Endothelial cell of umbilical vein (primary cell): ENCODE data around the gene GINS3. TPM values are rescaled to one million over a fixed set of nuclear protein-coding genes. Genes with fewer than 3 reads are reported as not detected.

Experiments used
- BruUV-seq: library from RNA; stranded (reverse); fragments of 400-500 nt; replicated peaks from 2 replicates; lab custom pipeline; 2021; lab: Mats Ljungman, UMichigan
- CTCF ChIA-PET: fragments of 300-600, 350-600 bp; sonication (Branson Sonifier 250); formaldehyde crosslinking; loops from one replicate; lab custom pipeline; 2021; ENCODE audit warnings: antibody characterized with exemption, inconsistent platforms; lab: Charles Lee
- POLR2A ChIA-PET: fragments of 300-600, 350-600 bp; sonication (Branson Sonifier 250); formaldehyde crosslinking; loops from one replicate; lab custom pipeline; 2021; ENCODE audit warnings: antibody characterized with exemption, inconsistent platforms; lab: Charles Lee
- DNase-seq: peaks from one replicate; pipeline ENCODE4 v3.0.0-alpha.2; 2011; ENCODE audit warnings: low read depth, low spot score
- FAIRE-seq: peaks from 2 replicates; lab custom pipeline; 2011; peaks lifted over from hg19 to GRCh38; lab: Jason Lieb, UNC
- H2AFZ ChIP-seq: 2 replicates; pipeline ENCODE4 v1.6.0; 2012; ENCODE audit warnings: low read depth, low read length, control low read depth, inconsistent platforms
- H3K27ac ChIP-seq: 2 replicates; pipeline ENCODE4 v1.5.1; 2011; ENCODE audit warnings: low read depth, mild to moderate bottlenecking, control low read depth, low read length, moderate library complexity; ENCODE audit not compliant: insufficient read depth
- H3K27me3 ChIP-seq, 2 experiments: 2 replicates each; pipeline versions ENCODE4 v1.6.0 to v1.6.1; 2011; ENCODE audit warnings: low read length in 2 of 2, mixed read lengths in 1 of 2; ENCODE audit not compliant: control insufficient read depth in 2 of 2, insufficient read depth in 2 of 2
- H3K36me3 ChIP-seq, 2 experiments: 2 replicates in 1 of 2; 3 replicates in 1 of 2; pipeline ENCODE4 v1.5.1; 2011; ENCODE audit warnings: low read length in 2 of 2, mild to moderate bottlenecking in 1 of 2, moderate library complexity in 1 of 2; ENCODE audit not compliant: control insufficient read depth in 2 of 2, insufficient read depth in 2 of 2; ENCODE audit errors: extremely low read depth in 1 of 2
- H3K4me1 ChIP-seq: 3 replicates; pipeline ENCODE4 v1.5.1; 2011; ENCODE audit warnings: mild to moderate bottlenecking, low read length; ENCODE audit not compliant: control insufficient read depth, insufficient read depth; ENCODE audit errors: extremely low read depth
- H3K4me2 ChIP-seq: 2 replicates; pipeline ENCODE4 v1.6.1; 2011; ENCODE audit warnings: low read length, control low read depth, mixed read lengths; ENCODE audit not compliant: insufficient read depth
- H3K4me3 ChIP-seq, 3 experiments: fragments of 200-600 bp in 1 of 3; sonication (generic), shearing (Covaris generic) in 1 of 3; replicated peaks in 1 of 3; 2 replicates each; pipeline ENCODE4 v1.5.1; 2011 to 2016; ENCODE audit warnings: control low read depth in 3 of 3, low read length in 3 of 3, mild to moderate bottlenecking in 2 of 3, inconsistent platforms in 1 of 3, low read depth in 1 of 3, moderate library complexity in 1 of 3; ENCODE audit not compliant: insufficient read depth in 1 of 3
- H3K79me2 ChIP-seq: 2 replicates; pipeline ENCODE4 v1.6.0; 2012; ENCODE audit warnings: low read length, inconsistent platforms; ENCODE audit not compliant: control insufficient read depth, insufficient read depth
- H3K9ac ChIP-seq: replicated peaks from 2 replicates; pipeline ENCODE3; 2011; ENCODE audit warnings: low read length, control low read depth; ENCODE audit not compliant: insufficient read depth; ENCODE audit errors: extremely low read depth
- H3K9me1 ChIP-seq: replicated peaks from 3 replicates; pipeline ENCODE4 v1.6.0; 2011; ENCODE audit warnings: mild to moderate bottlenecking, low read length; ENCODE audit not compliant: control insufficient read depth, insufficient read depth; ENCODE audit errors: extremely low read depth
- H3K9me3 ChIP-seq: replicated peaks from 2 replicates; pipeline ENCODE4 v1.5.1; 2012; ENCODE audit warnings: low read length, inconsistent platforms; ENCODE audit not compliant: control insufficient read depth, insufficient read depth
- H4K20me1 ChIP-seq: replicated peaks from 2 replicates; pipeline ENCODE3; 2011; ENCODE audit warnings: mild to moderate bottlenecking, low read length; ENCODE audit not compliant: control insufficient read depth, insufficient read depth; ENCODE audit errors: extremely low read depth
- EZH2 ChIP-seq: IDR thresholded peaks from 2 replicates; pipeline ENCODE4 v1.6.1; 2012; ENCODE audit warnings: borderline replicate concordance, low read depth, mild to moderate bottlenecking, moderate library complexity, low read length, inconsistent platforms; ENCODE audit not compliant: severe bottlenecking
- FOS ChIP-seq: IDR thresholded peaks from 2 replicates; pipeline ENCODE4 v1.6.1; 2011; ENCODE audit warnings: mild to moderate bottlenecking, low read length, moderate library complexity, borderline replicate concordance; ENCODE audit not compliant: insufficient read depth
- GATA2 ChIP-seq: IDR thresholded peaks from 2 replicates; pipeline ENCODE4 v1.7.0; 2011; ENCODE audit warnings: low read depth, mild to moderate bottlenecking, moderate library complexity, mixed read lengths, low read length; ENCODE audit not compliant: insufficient read length, insufficient read depth
- JUN ChIP-seq: IDR thresholded peaks from 2 replicates; pipeline ENCODE4 v1.6.1; 2011; ENCODE audit warnings: borderline replicate concordance, low read depth; ENCODE audit not compliant: insufficient read length, insufficient read depth
- MYC ChIP-seq: IDR thresholded peaks from one replicate; pipeline ENCODE4 v1.6.1; 2011; ENCODE audit warnings: mild to moderate bottlenecking, low read depth, low read length
- POLR2A ChIP-seq: IDR thresholded peaks from 2 replicates; pipeline ENCODE4 v1.6.1; 2012; ENCODE audit warnings: low read depth, mild to moderate bottlenecking, control low read depth, low read length
- POLR2AphosphoS5 ChIP-seq: IDR thresholded peaks from 2 replicates; pipeline ENCODE4 v1.6.1; 2012; ENCODE audit warnings: low read depth, mild to moderate bottlenecking, control low read depth, low read length, moderate library complexity; ENCODE audit not compliant: insufficient read depth
- dilution Hi-C: fragments of 300-500 bp; cut with MboI; formaldehyde crosslinking; loops from one replicate; pipeline ENCODE4 v1.15.0; 2019; ENCODE audit warnings: low sequenced_read_pairs; ENCODE audit not compliant: extremely low pct_ligation_motif_present
- intact Hi-C: fragments of 100-400 bp; cut with micrococcal nuclease; formaldehyde crosslinking; loops from one replicate; pipeline ENCODE4 v1.10.0; 2022
- polyA plus RNA-seq, 4 experiments: library from polyadenylated mRNA; depleted of rRNA in 3 of 4; stranded (reverse) in 3 of 4; unstranded in 1 of 4; fragments of >200 nt; gene quantifications; 2 replicates each; pipeline versions ENCODE4 v1.2.1 to v1.2.3, GENCODE V29; 2011 to 2012; ENCODE audit warnings: missing spikeins in 1 of 4
- total RNA-seq: library from RNA; stranded (reverse); gene quantifications from 2 replicates; pipeline ENCODE4 v1.2.3, GENCODE V29; 2021
- TF ChIP-seq, protein P1 (sequence below), 2 donors: IDR thresholded peaks; 1 replicate in 1 of 2; 2 replicates in 1 of 2; pipeline ENCODE4 v1.5.1; 2011; ENCODE audit warnings: low read length in 2 of 2, mild to moderate bottlenecking in 2 of 2, moderate library complexity in 2 of 2, control low read depth in 1 of 2, inconsistent platforms in 1 of 2, low read depth in 1 of 2; ENCODE audit not compliant: insufficient read depth in 1 of 2; ENCODE audit errors: extremely low read depth in 1 of 2
- TF ChIP-seq, protein P2 (sequence below): IDR thresholded peaks from 2 replicates; pipeline ENCODE4 v1.6.1; 2011; ENCODE audit not compliant: insufficient read depth, insufficient read length

GINS3 gene
- total and polyA plus RNA-seq, 2 donors (not counting 3 experiments of a cell fraction or from before 2014, with no cell fraction given), result 17.2 to 24.1 TPM

DNA sequence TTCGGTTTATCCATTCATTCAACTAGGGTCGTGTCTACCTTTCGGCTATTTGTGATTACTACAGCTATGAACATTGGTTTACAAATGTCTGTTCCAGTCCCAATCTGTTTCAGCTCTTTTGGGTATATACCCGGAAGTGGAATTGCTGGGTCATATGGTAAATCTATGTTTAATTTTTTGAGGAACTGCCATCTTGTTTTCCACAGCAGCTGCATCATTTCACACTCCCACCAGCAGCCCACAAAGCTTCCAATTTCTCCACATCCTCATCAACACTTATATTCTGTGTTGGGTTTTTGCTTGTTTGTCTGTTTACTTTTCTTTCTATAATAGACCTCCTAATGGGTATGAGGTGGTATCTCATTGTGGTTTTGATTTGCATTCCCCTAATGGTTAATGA is 48.7 kb upstream of the GINS3 start:
- CTCF ChIA-PET, result interaction anchor here (20.8 kb wide), 1 partner anchor 143 kb away, joined by 550 read pairs; no protein-coding TSS in a partner anchor
- no peaks in the 10 kb centered on the region for H3K79me2 ChIP-seq
- H3K9me1 ChIP-seq, result no peaks in the 10 kb centered on the region
- no TSS peak for BruUV-seq
- dilution Hi-C loops (no loop called here), intact Hi-C loops (no loop called here)
- no peak overlapping the region for H3K9ac ChIP-seq
- FAIRE-seq, result no peak
- no peak for DNase-seq
- no peaks in the 10 kb centered on the region for H3K27me3 ChIP-seq
- no peaks in the 10 kb centered on the region for H3K9me3 ChIP-seq
- POLR2A ChIA-PET, result no interaction called here
- H3K36me3 ChIP-seq, result no peaks in the 10 kb centered on the region
- H2AFZ ChIP-seq, result no peak overlapping the region
- no peak overlapping the region for H3K4me3 ChIP-seq
- H4K20me1 ChIP-seq, result no peaks in the 10 kb centered on the region
- no peak overlapping the region for H3K4me2 ChIP-seq
- no peaks in the 10 kb centered on the region for H3K4me1 ChIP-seq
- no peak for TF ChIP-seq GATA2
- TF ChIP-seq MYC, result no peak
- TF ChIP-seq EZH2, result no peak
- TF ChIP-seq POLR2A, result no peak
- TF ChIP-seq, protein P1, sequence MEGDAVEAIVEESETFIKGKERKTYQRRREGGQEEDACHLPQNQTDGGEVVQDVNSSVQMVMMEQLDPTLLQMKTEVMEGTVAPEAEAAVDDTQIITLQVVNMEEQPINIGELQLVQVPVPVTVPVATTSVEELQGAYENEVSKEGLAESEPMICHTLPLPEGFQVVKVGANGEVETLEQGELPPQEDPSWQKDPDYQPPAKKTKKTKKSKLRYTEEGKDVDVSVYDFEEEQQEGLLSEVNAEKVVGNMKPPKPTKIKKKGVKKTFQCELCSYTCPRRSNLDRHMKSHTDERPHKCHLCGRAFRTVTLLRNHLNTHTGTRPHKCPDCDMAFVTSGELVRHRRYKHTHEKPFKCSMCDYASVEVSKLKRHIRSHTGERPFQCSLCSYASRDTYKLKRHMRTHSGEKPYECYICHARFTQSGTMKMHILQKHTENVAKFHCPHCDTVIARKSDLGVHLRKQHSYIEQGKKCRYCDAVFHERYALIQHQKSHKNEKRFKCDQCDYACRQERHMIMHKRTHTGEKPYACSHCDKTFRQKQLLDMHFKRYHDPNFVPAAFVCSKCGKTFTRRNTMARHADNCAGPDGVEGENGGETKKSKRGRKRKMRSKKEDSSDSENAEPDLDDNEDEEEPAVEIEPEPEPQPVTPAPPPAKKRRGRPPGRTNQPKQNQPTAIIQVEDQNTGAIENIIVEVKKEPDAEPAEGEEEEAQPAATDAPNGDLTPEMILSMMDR (IDR thresholded peaks at IDR 0.05; ENCODE audit: extremely low read depth in 1 of 2, insufficient read depth in 1 of 2, low read depth in 1 of 2, low read length in 2 of 2), result no peak
- TF ChIP-seq, protein P2, sequence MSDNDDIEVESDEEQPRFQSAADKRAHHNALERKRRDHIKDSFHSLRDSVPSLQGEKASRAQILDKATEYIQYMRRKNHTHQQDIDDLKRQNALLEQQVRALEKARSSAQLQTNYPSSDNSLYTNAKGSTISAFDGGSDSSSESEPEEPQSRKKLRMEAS, result no peak
- TF ChIP-seq POLR2AphosphoS5, result no peak
- no peak for TF ChIP-seq FOS
- no peak for TF ChIP-seq JUN
- no peak overlapping the region for H3K27ac ChIP-seq
